Stomach (tissue), 9 donors: ENCODE data around the gene HMOX2. TPM values are rescaled to one million over a fixed set of nuclear protein-coding genes. Genes with fewer than 3 reads are reported as not detected.

ENCODE experiments used
- DNase-seq, 2 donors: peaks; one replicate each; pipeline versions ENCODE4 v3.0.0 to v3.0.0-alpha.2; 2013 to 2019
- H3K27ac ChIP-seq, 5 donors: fragments of 200-600 bp in 4 of 5; sonication (generic) in 4 of 5; one replicate each; pipeline ENCODE4 v1.5.1; 2013 to 2019; ENCODE audit warnings: mild to moderate bottlenecking in 1 of 5, moderate library complexity in 1 of 5
- H3K27me3 ChIP-seq, 3 donors: fragments of 200-600 bp; sonication (generic); one replicate each; pipeline ENCODE4 v1.5.1; 2017 to 2019; ENCODE audit warnings: mixed run types in 1 of 3
- H3K36me3 ChIP-seq, 4 donors: fragments of 200-600 bp; sonication (generic); 1 replicate in 3 of 4; 2 replicates in 1 of 4; pipeline ENCODE4 v1.5.1; 2016 to 2019
- H3K4me1 ChIP-seq, 4 donors: fragments of 200-600 bp; sonication (generic); one replicate each; pipeline ENCODE4 v1.5.1; 2016 to 2019
- H3K4me3 ChIP-seq, 4 donors: fragments of 200-600 bp; sonication (generic) in 3 of 4; one replicate each; pipeline ENCODE4 v1.5.1; 2016 to 2019; ENCODE audit warnings: mild to moderate bottlenecking in 1 of 4
- H3K9me3 ChIP-seq, 4 donors: fragments of 200-600 bp; sonication (generic); one replicate each; pipeline ENCODE4 v1.5.1; 2016 to 2019
- CTCF ChIP-seq, 7 experiments: fragments of 450-650 bp in 4 of 7; fragments of 200-600 bp in 3 of 7; sonication (generic) in 3 of 7; IDR thresholded peaks; one replicate each; pipeline ENCODE4 v1.5.1; 2016 to 2019; ENCODE audit warnings: antibody characterized with exemption in 7 of 7, control low read depth in 2 of 7, mild to moderate bottlenecking in 1 of 7
- EP300 ChIP-seq: sonication (generic); formaldehyde crosslinking; IDR thresholded peaks from one replicate; pipeline ENCODE4 v1.6.1; 2017; ENCODE audit warnings: antibody characterized with exemption
- POLR2A ChIP-seq, 4 donors: fragments of 450-650 bp; IDR thresholded peaks; one replicate each; pipeline ENCODE4 v1.6.1; 2016; ENCODE audit warnings: antibody characterized with exemption in 4 of 4, control low read depth in 2 of 4, mild to moderate bottlenecking in 1 of 4, moderate library complexity in 1 of 4
- POLR2AphosphoS5 ChIP-seq, 3 donors: sonication (generic); formaldehyde crosslinking; IDR thresholded peaks; one replicate each; pipeline ENCODE4 v1.6.1; 2016; ENCODE audit warnings: antibody characterized with exemption in 3 of 3
- WGBS, 5 donors: extraction: QIAGEN DNeasy Blood & Tissue Kit in 3 of 5; methylation state at CpG; one replicate each; pipeline versions ENCODE4 v1.1.5 to v1.1.7; 2013 to 2018; 5-methylcytosine and 5-hydroxymethylcytosine counted together
- intact Hi-C: fragments of 100-400 bp; cut with DNase I; formaldehyde crosslinking; loops from one replicate; pipeline ENCODE4 v1.15.1; 2023; ENCODE audit warnings: low total_unique reads
- polyA plus RNA-seq, 3 donors: library from polyadenylated mRNA; stranded (reverse); fragments of 200-250 nt; gene quantifications; one replicate each; pipeline ENCODE4 v1.2.3, GENCODE V29; 2013
- small RNA-seq, 4 donors: library from RNA; depleted of rRNA; stranded (forward); fragments of <200 nt; gene quantifications; one replicate each; pipeline ENCODE3, GENCODE V24; 2016
- total RNA-seq, 5 donors: library from RNA; depleted of rRNA; stranded (reverse); fragments of >200 nt; gene quantifications; one replicate each; pipeline versions ENCODE4 v1.1.0 to v1.2.3, GENCODE V29; 2014 to 2016
- donor health status: healthy with polysubstance abuse.
- donor health status: Bipolar disorder and iron deficiency.
- donor health status: healthy.

The HMOX2 gene
- total and polyA plus RNA-seq, 8 donors, result 6.4 to 175 (median 70.2) TPM

- no peaks in the 10 kb centered on the region for H3K9me3 ChIP-seq
- intact Hi-C loops, result no loop called here
- no peak for TF ChIP-seq CTCF (IDR thresholded peaks at IDR 0.05)
- no peak for TF ChIP-seq POLR2A (IDR thresholded peaks at IDR 0.05)
- no peak for TF ChIP-seq POLR2AphosphoS5 (IDR thresholded peaks at IDR 0.05)
- no peak for TF ChIP-seq EP300
These were observed 79.9 kb downstream of the HMOX2 start, which contains the start of gene C16orf96 for GRCh38 chr16:4556112-4556511. C16orf96 (plus strand) TSS chr16:4556340; CDS start chr16:4556490, 150 bp downstream.

GRCh38 chr16:4556580-4556979 lies 80.4 kb downstream of the HMOX2 start:
- Histone ChIP-seq H3K9me3 (no peaks in the 10 kb centered on the region), H3K4me1 (no peaks in the 10 kb centered on the region), H3K27ac (no peak overlapping the region), H3K4me3 (no peak overlapping the region), H3K27me3 (peaks cover 0 to 4% (median 0%) of the 10 kb centered on the region in 3 donors), H3K36me3 (no peaks in the 10 kb centered on the region)
- WGBS, 5 donors, result 58 to 80% (median 61%) methylated on average over 13 to 14 of the region's 14 CpGs
- peak in 1 of 2 donors; percentile 39 for DNase-seq
- no peak for TF ChIP-seq POLR2AphosphoS5 (IDR thresholded peaks at IDR 0.05)
- TF ChIP-seq CTCF (IDR thresholded peaks at IDR 0.05), result no peak
- no peak for TF ChIP-seq EP300
- TF ChIP-seq POLR2A (IDR thresholded peaks at IDR 0.05), result no peak
- intact Hi-C loops, result no loop called here

More at GRCh38 chr16:4556112-4556511, 79.9 kb downstream of the HMOX2 start, which contains the start of gene C16orf96:
- peaks cover 0 to 4% (median 0%) of the 10 kb centered on the region in 3 donors for H3K27me3 ChIP-seq
- no peaks in the 10 kb centered on the region for H3K4me1 ChIP-seq
- H3K4me3 ChIP-seq, result no peak within 1 kb of the TSS
- no peak within 1 kb of the TSS for H3K27ac ChIP-seq
- WGBS, 5 donors, result 74 to 89% (median 81%) methylated on average over 2 to 4 of the region's 4 CpGs
- no peak for DNase-seq
- no peaks in the 10 kb centered on the region for H3K36me3 ChIP-seq

GRCh38 chr16:4557973-4558372 lies 81.8 kb downstream of the HMOX2 start:
- H3K4me1 ChIP-seq, result no peaks in the 10 kb centered on the region
- peaks cover 0 to 4% (median 0%) of the 10 kb centered on the region in 3 donors for H3K27me3 ChIP-seq
- DNase-seq, result no peak
- no peak overlapping the region for H3K27ac ChIP-seq
- H3K36me3 ChIP-seq, result no peaks in the 10 kb centered on the region
- H3K9me3 ChIP-seq, result no peaks in the 10 kb centered on the region
- H3K4me3 ChIP-seq, result no peak overlapping the region
- TF ChIP-seq CTCF (IDR thresholded peaks at IDR 0.05) (no peak), POLR2AphosphoS5 (IDR thresholded peaks at IDR 0.05) (no peak), EP300 (no peak), POLR2A (IDR thresholded peaks at IDR 0.05) (no peak)
- intact Hi-C loops, result no loop called here
- WGBS, 5 donors, result 71 to 79% (median 76%) methylated on average over 10 of the region's 10 CpGs

Small RNA genes within 50 kb of the gene (small RNA-seq; reads per million reads assigned to genes)
- gene AC012676.2, result 0 reads per million in 4 donors

Other genes starting within 250 kb of the HMOX2 start
- gene SRL, start 234.3 kb upstream of the HMOX2 start, total RNA-seq, result under 1 TPM in 1 of 5 donors, not detected in 4; 0.92 TPM
- gene SRL, start 234.3 kb upstream of the HMOX2 start, polyA plus RNA-seq, result 1 to 10 TPM in 1 of 3 donors, under 1 TPM in 2; 0.31 to 1.5 (median 0.38) TPM
- gene TFAP4, start 203.4 kb upstream of the HMOX2 start, total RNA-seq, result 10 to 100 TPM in 1 of 5 donors, 1 to 10 TPM in 3, not detected in 1; 4.9 to 17.4 (median 6.5) TPM
- gene TFAP4, start 203.4 kb upstream of the HMOX2 start, polyA plus RNA-seq, result 1 to 10 TPM; 4.9 to 7.1 (median 5.5) TPM
- gene GLIS2, start 160.3 kb upstream of the HMOX2 start, total RNA-seq, result 10 to 100 TPM in 1 of 5 donors, 1 to 10 TPM in 4; 3.2 to 21.0 (median 4.6) TPM
- 1 to 10 TPM; 4.4 to 9.0 (median 5.8) TPM for gene GLIS2, start 160.3 kb upstream of the HMOX2 start, polyA plus RNA-seq
- gene PAM16, start 125.1 kb upstream of the HMOX2 start, total RNA-seq, result 100 to 1,000 TPM in 1 of 5 donors, 10 to 100 TPM in 3, 1 to 10 TPM in 1; 4.7 to 218 (median 28.1) TPM
- 100 to 1,000 TPM in 2 of 3 donors, 10 to 100 TPM in 1; 54.4 to 117 (median 104) TPM for gene PAM16, start 125.1 kb upstream of the HMOX2 start, polyA plus RNA-seq
- 10 to 100 TPM; 10.5 to 25.6 (median 11.6) TPM for gene VASN, start 104.5 kb upstream of the HMOX2 start, total RNA-seq
- gene VASN, start 104.5 kb upstream of the HMOX2 start, polyA plus RNA-seq, result 1 to 10 TPM; 3.7 to 7.2 (median 5.1) TPM
- gene CORO7, start 59.8 kb upstream of the HMOX2 start, total RNA-seq, result 100 to 1,000 TPM in 2 of 5 donors, 10 to 100 TPM in 3; 12.5 to 173 (median 57.2) TPM
- gene CORO7, start 59.8 kb upstream of the HMOX2 start, polyA plus RNA-seq, result 10 to 100 TPM; 12.6 to 14.2 (median 13.6) TPM
- gene DNAJA3, start 50.5 kb upstream of the HMOX2 start, total RNA-seq, result 10 to 100 TPM; 26.8 to 53.0 (median 39.1) TPM
- gene DNAJA3, start 50.5 kb upstream of the HMOX2 start, polyA plus RNA-seq, result 10 to 100 TPM; 18.8 to 28.0 (median 24.5) TPM
- 100 to 1,000 TPM in 1 of 5 donors, 10 to 100 TPM in 4; 22.8 to 109 (median 47.7) TPM for gene NMRAL1, start 1.8 kb upstream of the HMOX2 start, total RNA-seq
- gene NMRAL1, start 1.8 kb upstream of the HMOX2 start, polyA plus RNA-seq, result 100 to 1,000 TPM in 1 of 3 donors, 10 to 100 TPM in 2; 67.7 to 126 (median 90.7) TPM
- gene CDIP1, start 62.4 kb downstream of the HMOX2 start, total RNA-seq, result 10 to 100 TPM in 3 of 5 donors, 1 to 10 TPM in 2; 2.9 to 36.5 (median 18.8) TPM
- gene CDIP1, start 62.4 kb downstream of the HMOX2 start, polyA plus RNA-seq, result 10 to 100 TPM in 2 of 3 donors, 1 to 10 TPM in 1; 9.5 to 13.8 (median 10.6) TPM
- gene C16orf96, start 79.9 kb downstream of the HMOX2 start, total RNA-seq, result under 1 TPM in 2 of 5 donors, not detected in 3; 0.37 to 0.43 TPM
- not detected for gene C16orf96, start 79.9 kb downstream of the HMOX2 start, polyA plus RNA-seq
- gene UBALD1, start 138.5 kb downstream of the HMOX2 start, total RNA-seq, result 10 to 100 TPM in 2 of 5 donors, 1 to 10 TPM in 2, under 1 TPM in 1; 0.58 to 77.2 (median 6.8) TPM
- gene UBALD1, start 138.5 kb downstream of the HMOX2 start, polyA plus RNA-seq, result 10 to 100 TPM; 17.2 to 41.3 (median 31.9) TPM
- 100 to 1,000 TPM in 2 of 5 donors, 10 to 100 TPM in 3; 34.7 to 469 (median 91.4) TPM for gene MGRN1, start 148.4 kb downstream of the HMOX2 start, total RNA-seq
- gene MGRN1, start 148.4 kb downstream of the HMOX2 start, polyA plus RNA-seq, result 10 to 100 TPM; 13.2 to 21.5 (median 17.9) TPM
- 10 to 100 TPM in 4 of 5 donors, 1 to 10 TPM in 1; 3.5 to 48.2 (median 44.2) TPM for gene NUDT16L1, start 217.2 kb downstream of the HMOX2 start, total RNA-seq
- 10 to 100 TPM; 31.9 to 37.2 (median 33.3) TPM for gene NUDT16L1, start 217.2 kb downstream of the HMOX2 start, polyA plus RNA-seq